ENCODE measurements around the gene CACNA1S. TPM values are rescaled to one million over a fixed set of nuclear protein-coding genes. Genes with fewer than 3 reads are reported as not detected.
A peak's percentile ranks its signal among the peaks of the same experiment; 100 is the strongest.

The CACNA1S gene
- total RNA-seq, 2 experiments from 2014 or later = not detected

- H3K9me2 ChIP-seq (ENCODE audit: insufficient read depth, low read length) = no peaks in the 10 kb centered on the region
- no peak overlapping the region for H3K4me3 ChIP-seq (ENCODE audit: low read depth, low read length, poor library complexity, severe bottlenecking)
- no peaks in the 10 kb centered on the region for H3K4me1 ChIP-seq (ENCODE audit: insufficient read depth, low read length, poor library complexity, severe bottlenecking)
- no peak overlapping the region for H3K4me2 ChIP-seq (ENCODE audit: low read length)
- DNase-seq (ENCODE audit: low spot score) = no peak
- TF ChIP-seq CTCF (conservative IDR thresholded peaks at IDR 0.05; ENCODE audit: low read length) (no peak), EZH2phosphoT487 (IDR thresholded peaks at IDR 0.05; ENCODE audit: borderline replicate concordance, low read depth, low read length) (no peak)
- peaks cover 71% of the 10 kb centered on the region for H3K36me3 ChIP-seq (ENCODE audit: insufficient read depth, low read length)
- H4K20me1 ChIP-seq (ENCODE audit: insufficient read depth, low read length) = no peaks in the 10 kb centered on the region
- CTCF ChIA-PET (ENCODE audit: unreplicated experiment) = no interaction called here
- H3K79me2 ChIP-seq (ENCODE audit: insufficient read depth, low read depth, low read length) = no peaks in the 10 kb centered on the region
- no peak overlapping the region for H3K27ac ChIP-seq (ENCODE audit: low read depth, low read length, poor library complexity, severe bottlenecking)
- no TSS peak for BruUV-seq (replicated peaks)
- intact Hi-C loops (cut with micrococcal nuclease; ENCODE audit: unreplicated experiment) = no loop called here
- no peaks in the 10 kb centered on the region for H3K9me3 ChIP-seq (ENCODE audit: low read length)
- POLR2A ChIA-PET = no interaction called here
- no peak overlapping the region for H2AFZ ChIP-seq (ENCODE audit: low read length)
Observed at GRCh38 chr1:200992382-200993048, 119.7 kb downstream of the CACNA1S start.

DNA sequence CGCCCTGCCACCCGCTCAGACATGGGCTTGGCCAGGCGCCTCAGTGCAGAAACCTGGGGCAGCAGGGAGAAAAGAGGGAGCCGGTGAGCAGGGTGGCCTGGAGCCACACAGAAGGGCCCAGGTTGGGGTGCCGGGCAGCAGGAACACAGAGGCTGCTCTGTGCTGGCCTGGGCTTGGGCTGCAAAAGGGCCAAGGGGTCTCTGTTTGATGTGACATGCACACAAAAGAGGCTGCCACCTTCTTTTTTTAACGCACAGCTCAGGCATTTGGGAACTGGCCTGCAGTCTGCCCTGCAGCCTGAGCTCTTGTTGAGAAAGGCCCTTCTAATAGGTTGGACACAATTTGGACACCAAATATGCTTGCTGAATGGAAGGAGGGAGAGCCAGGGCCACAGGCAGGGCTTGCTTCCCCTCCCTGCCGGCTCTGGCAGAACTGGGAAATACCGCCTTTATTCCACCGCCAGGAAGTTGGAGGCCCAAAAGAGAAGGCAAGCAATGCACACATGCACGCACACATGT, 121.1 kb downstream of the CACNA1S start:
- no peak for DNase-seq (ENCODE audit: low spot score)
- H4K20me1 ChIP-seq (ENCODE audit: insufficient read depth, low read length) = no peaks in the 10 kb centered on the region
- intact Hi-C loops (cut with micrococcal nuclease; ENCODE audit: unreplicated experiment) = no loop called here
- ChIA-PET CTCF (ENCODE audit: unreplicated experiment) (no interaction called here), POLR2A (no interaction called here)
- TF ChIP-seq EZH2phosphoT487 (IDR thresholded peaks at IDR 0.05; ENCODE audit: borderline replicate concordance, low read depth, low read length) (no peak), CTCF (conservative IDR thresholded peaks at IDR 0.05; ENCODE audit: low read length) (no peak)
- no peaks in the 10 kb centered on the region for H3K4me1 ChIP-seq (ENCODE audit: insufficient read depth, low read length, poor library complexity, severe bottlenecking)
- H2AFZ ChIP-seq (ENCODE audit: low read length) = no peak overlapping the region
- H3K9me2 ChIP-seq (ENCODE audit: insufficient read depth, low read length) = no peaks in the 10 kb centered on the region
- H3K4me3 ChIP-seq (ENCODE audit: low read depth, low read length, poor library complexity, severe bottlenecking) = no peak overlapping the region
- no peak overlapping the region for H3K4me2 ChIP-seq (ENCODE audit: low read length)
- BruUV-seq (replicated peaks) = no TSS peak
- H3K9me3 ChIP-seq (ENCODE audit: low read length) = no peaks in the 10 kb centered on the region
- H3K36me3 ChIP-seq (ENCODE audit: insufficient read depth, low read length) = peaks cover 72% of the 10 kb centered on the region
- H3K79me2 ChIP-seq (ENCODE audit: insufficient read depth, low read depth, low read length) = no peaks in the 10 kb centered on the region
- H3K27ac ChIP-seq (ENCODE audit: low read depth, low read length, poor library complexity, severe bottlenecking) = no peak overlapping the region

GRCh38 chr1:200990114-200990513, 122.1 kb downstream of the CACNA1S start:
- peaks cover 68% of the 10 kb centered on the region for H3K36me3 ChIP-seq (ENCODE audit: insufficient read depth, low read length)
- H3K9me2 ChIP-seq (ENCODE audit: insufficient read depth, low read length) = no peaks in the 10 kb centered on the region
- H3K4me3 ChIP-seq (ENCODE audit: low read depth, low read length, poor library complexity, severe bottlenecking) = no peak overlapping the region
- BruUV-seq (replicated peaks) = TSS peak; percentile 80
- no peaks in the 10 kb centered on the region for H4K20me1 ChIP-seq (ENCODE audit: insufficient read depth, low read length)
- ChIA-PET CTCF (ENCODE audit: unreplicated experiment) (no interaction called here), POLR2A (interaction anchor here (0.5 kb wide), 1 partner anchor 73 kb away, joined by 3 read pairs; no protein-coding TSS in a partner anchor)
- H3K9me3 ChIP-seq (ENCODE audit: low read length) = no peaks in the 10 kb centered on the region
- no peak for TF ChIP-seq CTCF (conservative IDR thresholded peaks at IDR 0.05; ENCODE audit: low read length)
- TF ChIP-seq EZH2phosphoT487 (IDR thresholded peaks at IDR 0.05; ENCODE audit: borderline replicate concordance, low read depth, low read length) = no peak
- H3K79me2 ChIP-seq (ENCODE audit: insufficient read depth, low read depth, low read length) = no peaks in the 10 kb centered on the region
- DNase-seq (ENCODE audit: low spot score) = no peak
- intact Hi-C loops (cut with micrococcal nuclease; ENCODE audit: unreplicated experiment) = no loop called here
- no peak overlapping the region for H3K4me2 ChIP-seq (ENCODE audit: low read length)
- no peak overlapping the region for H2AFZ ChIP-seq (ENCODE audit: low read length)
- no peaks in the 10 kb centered on the region for H3K4me1 ChIP-seq (ENCODE audit: insufficient read depth, low read length, poor library complexity, severe bottlenecking)
- no peak overlapping the region for H3K27ac ChIP-seq (ENCODE audit: low read depth, low read length, poor library complexity, severe bottlenecking)
